Measurements from ENCODE around the gene PIP4K2B. TPM values are rescaled to one million over a fixed set of nuclear protein-coding genes. Genes with fewer than 3 reads are reported as not detected.

Gene PIP4K2B
- total RNA-seq, 2 donors from 2014 or later = 36.1 to 42.0 TPM

GRCh38 chr17:38748149-38748891, 51.0 kb downstream of the PIP4K2B start, which contains the start of gene PCGF2:
Gene PCGF2 (minus strand): TSS chr17:38748336. CDS start chr17:38740402, 7,934 bp downstream.
- intact Hi-C loops (cut with DNase I) = loop anchor here in 1 of 2 donors (5.0 kb wide), 1 partner anchor 46 kb away; no protein-coding TSS in a partner anchor
- DNase-seq = peak; percentile 97
- peak; percentile 21 to 39 for ATAC-seq

DNA sequence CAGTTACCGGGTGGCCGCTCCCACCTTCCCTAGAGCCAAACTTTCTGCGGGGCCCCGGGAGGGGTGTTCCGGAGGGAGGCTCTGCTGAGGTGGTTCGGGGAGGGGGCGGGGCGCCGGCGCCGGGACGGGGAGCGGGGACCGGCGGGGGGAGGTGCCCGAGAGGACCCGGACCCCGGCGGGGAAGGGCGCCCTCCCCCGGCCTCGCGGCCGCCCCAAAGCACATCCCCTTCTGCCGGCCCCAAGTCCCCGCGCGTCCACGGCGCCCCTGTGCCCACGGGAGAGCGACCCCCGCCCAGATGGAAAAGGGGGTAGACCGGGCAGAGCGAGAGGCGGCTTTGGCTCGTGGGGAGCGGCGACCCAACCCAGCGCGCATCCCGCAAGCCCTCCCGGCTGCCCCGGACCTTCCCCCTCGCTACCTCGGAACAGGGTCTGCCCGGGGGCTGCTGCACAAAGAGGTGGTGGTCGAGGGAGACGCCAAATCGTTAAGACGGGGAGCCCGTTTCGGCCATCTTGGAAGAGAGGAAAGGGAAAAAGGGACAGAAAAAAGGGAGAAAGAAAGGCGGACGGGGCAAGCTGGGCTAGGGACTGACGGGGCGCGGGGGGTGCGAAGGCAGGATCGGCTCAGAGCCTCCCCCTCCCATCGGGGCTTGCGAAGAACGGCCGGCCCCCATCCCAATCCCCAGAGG, 51.8 kb downstream of the PIP4K2B start:
- intact Hi-C loops (cut with DNase I) = loop anchor here in 1 of 2 donors (5.0 kb wide), 1 partner anchor 45 kb away; no protein-coding TSS in a partner anchor
- peak; percentile 74 for DNase-seq
- no peak for ATAC-seq

DNA sequence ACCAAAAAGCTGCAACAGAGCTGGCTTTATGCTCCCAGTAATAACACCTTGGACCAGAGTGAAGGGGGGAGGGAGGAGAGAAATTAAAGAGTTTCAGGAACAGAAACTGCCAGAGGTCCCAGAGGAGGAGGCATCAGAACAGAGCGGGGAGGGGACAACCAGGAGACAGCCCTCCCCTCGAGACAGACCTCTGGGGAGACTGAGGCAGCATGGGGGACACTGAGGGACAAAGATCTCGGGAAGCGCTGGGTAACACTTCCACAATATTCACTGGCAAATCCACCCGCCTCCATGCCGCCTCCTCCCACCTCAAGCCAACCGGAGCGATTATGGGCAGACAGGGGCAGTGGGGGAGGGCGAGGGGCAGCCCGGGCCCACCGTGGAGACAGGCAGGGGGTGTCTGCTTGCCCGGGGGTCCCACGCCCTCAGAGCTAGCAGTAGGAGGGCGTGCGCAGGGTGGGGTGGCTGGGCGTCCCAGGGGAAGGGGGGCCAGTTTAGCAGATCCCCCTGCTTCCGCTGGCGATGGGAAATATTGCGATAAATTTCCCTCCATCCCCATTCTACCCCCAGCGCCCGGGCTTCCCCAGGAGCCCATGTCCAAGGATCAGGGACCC, 52.4 kb downstream of the PIP4K2B start:
- no peak for DNase-seq
- intact Hi-C loops (cut with DNase I) = loop anchor here in 1 of 2 donors (5.0 kb wide), 1 partner anchor 45 kb away; no protein-coding TSS in a partner anchor
- ATAC-seq = no peak

DNA sequence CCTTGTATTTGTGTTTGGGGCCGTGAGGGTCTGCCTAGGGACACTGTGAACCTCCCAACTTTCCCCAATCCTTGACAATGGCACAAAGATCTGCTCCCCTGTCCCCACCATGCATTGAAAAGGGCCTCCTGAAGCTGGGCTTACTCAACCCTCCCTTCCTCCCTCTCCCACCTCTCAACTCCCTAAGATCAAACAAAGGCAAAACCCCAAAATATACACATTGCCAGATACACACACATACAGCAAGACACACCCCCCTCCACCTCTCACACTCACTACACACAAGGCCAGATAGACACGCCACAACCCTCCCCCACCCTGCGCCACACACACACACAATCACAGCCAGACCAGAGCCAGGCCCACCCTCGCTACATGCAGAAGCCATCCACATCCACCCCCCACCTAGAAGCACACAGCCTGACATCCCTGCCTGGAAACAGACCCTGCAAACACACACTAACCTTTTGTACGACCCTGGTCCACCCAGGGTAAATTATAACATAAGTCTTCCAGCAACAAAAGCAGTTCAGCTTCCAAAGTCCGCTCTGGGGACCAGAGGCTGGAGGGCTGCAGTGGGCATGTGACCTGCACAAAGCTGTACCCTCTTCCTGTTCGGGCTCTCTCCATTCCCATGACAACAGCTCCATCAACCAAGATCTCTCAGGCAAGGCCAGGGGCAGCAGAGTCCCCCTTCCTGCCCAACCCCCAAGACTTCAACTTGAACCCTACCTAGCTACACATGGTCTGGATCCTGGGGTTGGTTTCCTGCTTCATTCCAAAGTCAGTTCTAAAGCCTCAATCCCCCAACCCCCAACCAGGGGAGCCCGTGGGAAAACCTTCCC, 53.1 kb downstream of the PIP4K2B start:
- intact Hi-C loops (cut with DNase I) = loop anchor here in 1 of 2 donors (5.0 kb wide), 1 partner anchor 44 kb away; no protein-coding TSS in a partner anchor
- ATAC-seq (no peak), DNase-seq (no peak)

- ATAC-seq = no peak
- no peak for DNase-seq
- intact Hi-C loops (cut with DNase I) = loop anchor here in 1 of 2 donors (5.0 kb wide), 1 partner anchor 43 kb away; no protein-coding TSS in a partner anchor
Observed at GRCh38 chr17:38745545-38745944, 53.8 kb downstream of the PIP4K2B start.

- ATAC-seq (no peak), DNase-seq (no peak)
- intact Hi-C loops (cut with DNase I) = no loop called here
Observed at GRCh38 chr17:38743556-38744171, 55.7 kb downstream of the PIP4K2B start.

- no peak for DNase-seq
- intact Hi-C loops (cut with DNase I) = no loop called here
- peak; percentile 45 to 67 for ATAC-seq
Observed at GRCh38 chr17:38742411-38743308, 56.7 kb downstream of the PIP4K2B start.

DNA sequence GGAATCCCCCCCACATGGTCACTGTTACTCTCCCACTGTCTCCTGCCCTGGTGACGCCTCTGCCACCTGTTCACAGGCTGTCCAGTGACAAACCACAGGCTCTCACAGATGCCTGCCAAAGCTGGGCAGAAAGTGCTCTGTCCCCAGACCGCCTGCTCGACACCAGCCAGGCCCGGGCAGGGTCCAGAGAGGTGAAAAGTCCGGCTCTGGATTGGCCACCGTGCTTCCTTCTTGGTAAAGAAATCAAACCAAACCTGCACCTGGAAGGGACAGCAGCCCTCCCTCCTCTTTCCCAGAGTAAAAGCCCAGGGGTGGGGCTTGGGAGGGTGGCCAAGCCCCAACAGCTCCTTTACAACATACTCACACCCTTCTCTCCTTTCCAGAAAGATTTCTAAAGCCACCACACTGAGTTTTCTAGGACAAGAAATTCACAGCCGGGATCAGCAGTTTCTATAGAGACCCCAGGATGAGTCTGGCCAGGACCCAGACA, 57.4 kb downstream of the PIP4K2B start:
- ATAC-seq (peak; percentile 48 to 70), DNase-seq (no peak)
- intact Hi-C loops (cut with DNase I) = no loop called here

DNA sequence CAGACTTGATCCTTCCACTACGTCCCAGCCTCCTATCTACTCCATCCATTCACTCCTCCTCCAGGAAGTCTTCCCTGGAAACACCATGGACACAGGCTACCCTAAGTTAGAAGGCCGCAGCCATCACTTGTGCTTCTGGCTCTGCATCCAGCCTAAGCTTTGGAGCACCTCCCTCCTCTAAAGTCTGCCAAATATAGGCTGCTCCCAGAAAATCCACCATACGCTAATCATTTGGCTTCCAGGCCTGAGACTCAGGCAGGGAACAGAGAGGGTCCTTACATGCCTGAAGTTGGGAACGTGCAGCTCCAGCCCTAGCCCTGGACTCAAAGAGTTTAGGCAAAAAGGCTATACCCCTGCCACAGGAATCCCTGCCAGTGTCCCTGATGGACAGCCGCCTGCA, 57.9 kb downstream of the PIP4K2B start:
- intact Hi-C loops (cut with DNase I) = no loop called here
- no peak for ATAC-seq
- DNase-seq = no peak

DNA sequence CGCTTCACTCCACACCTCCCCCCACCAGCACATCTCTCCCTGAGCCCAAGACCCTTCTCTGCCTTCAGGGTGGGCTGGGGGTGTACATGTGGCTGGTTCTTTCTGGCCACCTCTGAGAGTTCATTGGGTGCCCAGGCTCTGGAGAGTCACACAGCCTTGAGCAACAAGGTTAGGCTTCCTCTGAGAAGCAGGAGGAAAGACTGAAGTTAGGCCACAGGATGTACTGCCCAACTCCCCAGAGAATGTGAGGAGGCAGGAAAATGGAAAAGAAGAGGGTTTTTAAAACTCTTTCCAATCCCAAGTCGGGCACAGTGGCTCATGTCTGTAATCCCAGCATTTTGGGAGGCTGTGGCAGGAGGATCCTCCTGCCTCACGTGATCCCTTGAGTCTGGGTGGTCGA, 58.5 kb downstream of the PIP4K2B start:
- DNase-seq (no peak), ATAC-seq (no peak)
- intact Hi-C loops (cut with DNase I) = no loop called here

DNA sequence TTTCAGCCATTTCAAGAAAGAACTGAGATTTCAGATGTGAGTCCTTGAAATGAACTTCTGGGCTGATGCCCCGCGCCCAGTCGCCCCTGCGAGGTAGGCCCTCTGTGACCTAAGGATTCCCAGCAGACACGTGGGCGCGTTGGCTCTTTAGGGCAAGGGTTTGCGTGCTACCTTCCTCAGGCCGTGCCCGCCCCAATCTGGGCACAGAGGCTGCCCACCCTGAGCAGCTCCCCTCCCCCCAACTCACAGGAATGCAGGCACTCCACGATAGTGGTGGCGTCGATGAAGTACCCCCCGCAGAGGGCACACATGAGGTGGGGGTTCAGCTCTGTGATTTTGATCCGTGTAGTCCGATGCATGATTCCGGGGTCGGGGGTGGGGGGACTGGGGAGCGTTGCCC, 59.3 kb downstream of the PIP4K2B start:
- ATAC-seq (no peak), DNase-seq (no peak)
- intact Hi-C loops (cut with DNase I) = no loop called here

- ATAC-seq = no peak
- intact Hi-C loops (cut with DNase I) = no loop called here
- DNase-seq = no peak
Observed at GRCh38 chr17:38739305-38739704, 60.1 kb downstream of the PIP4K2B start.

GRCh38 chr17:38738686-38739085, 60.7 kb downstream of the PIP4K2B start:
- DNase-seq = no peak
- ATAC-seq = no peak
- intact Hi-C loops (cut with DNase I) = no loop called here

DNA sequence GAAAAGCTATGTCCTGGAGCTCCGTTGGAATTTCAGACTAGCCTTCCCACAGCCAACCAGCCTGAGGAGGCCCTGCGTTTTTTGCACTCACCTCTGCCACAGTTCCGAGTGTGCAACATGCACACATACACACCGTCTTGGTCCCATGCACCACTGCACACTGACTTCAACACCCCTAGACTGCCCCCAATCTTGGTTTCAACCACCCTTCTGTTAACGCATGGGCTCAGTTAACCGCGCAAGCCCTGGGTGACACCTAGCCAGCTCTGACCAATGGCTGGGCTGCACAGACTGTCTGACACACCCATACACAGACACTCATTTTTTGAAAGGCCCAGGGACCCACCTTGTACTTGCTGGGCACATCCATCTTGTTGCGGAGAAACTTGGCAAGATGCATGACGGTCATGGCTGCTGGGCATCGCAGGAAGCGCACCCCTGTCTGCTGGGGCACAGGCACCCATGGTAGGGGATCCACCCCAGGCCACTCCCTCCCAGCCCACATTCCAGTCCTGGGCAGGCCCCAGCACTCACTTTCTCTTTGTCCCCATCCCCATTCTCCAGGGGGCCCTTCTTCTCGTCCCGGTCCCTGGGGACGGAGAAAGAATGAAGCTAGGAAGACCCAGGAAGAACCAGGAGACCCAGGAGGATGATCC, 61.2 kb downstream of the PIP4K2B start:
- no peak for ATAC-seq

GRCh38 chr17:38735161-38735997, 64.0 kb downstream of the PIP4K2B start:
- DNase-seq (peak; percentile 67), ATAC-seq (peak; percentile 8 to 16)
- intact Hi-C loops (cut with DNase I) = loop anchor here in 1 of 2 donors (2.0 kb wide), 1 partner anchor 59 kb away; no protein-coding TSS in a partner anchor

More for the DNA sequence above, 61.2 kb downstream of the PIP4K2B start:
- intact Hi-C loops (cut with DNase I) = no loop called here
- no peak for DNase-seq
